Activated CD4-positive, alpha-beta T cell treated with anti-CD3 and anti-CD28 coated beads, Interleukin-2, amount 50 U/mL, for 1 hour (primary cell): ENCODE measurements around the gene CDY2A.
"Not testable (repeated sequence)": the region's sequence is repeated elsewhere in the genome, so short reads cannot be mapped to it uniquely, and the experiment has no call there.

Experiments
- DNase-seq: peaks from one replicate; pipeline ENCODE4 v3.0.0-alpha.2; 2020

CDY2A gene, protein sequence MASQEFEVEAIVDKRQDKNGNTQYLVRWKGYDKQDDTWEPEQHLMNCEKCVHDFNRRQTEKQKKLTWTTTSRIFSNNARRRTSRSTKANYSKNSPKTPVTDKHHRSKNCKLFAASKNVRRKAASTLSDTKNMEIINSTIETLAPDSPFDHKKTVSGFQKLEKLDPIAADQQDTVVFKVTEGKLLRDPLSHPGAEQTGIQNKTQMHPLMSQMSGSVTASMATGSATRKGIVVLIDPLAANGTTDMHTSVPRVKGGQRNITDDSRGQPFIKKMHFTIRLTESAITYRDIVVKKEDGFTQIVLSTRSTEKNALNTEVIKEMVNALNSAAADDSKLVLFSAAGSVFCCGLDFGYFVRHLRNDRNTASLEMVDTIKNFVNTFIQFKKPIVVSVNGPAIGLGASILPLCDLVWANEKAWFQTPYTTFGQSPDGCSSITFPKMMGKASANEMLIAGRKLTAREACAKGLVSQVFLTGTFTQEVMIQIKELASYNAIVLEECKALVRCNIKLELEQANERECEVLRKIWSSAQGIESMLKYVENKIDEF

GRCh38 chrY:18025487-18025886 is at the start of gene CDY2A:
Gene CDY2A, plus strand, starts transcription at chrY:18025787. Its CDS starts 328 bp downstream, at chrY:18026115.
- not testable (repeated sequence) for DNase-seq

DNA sequence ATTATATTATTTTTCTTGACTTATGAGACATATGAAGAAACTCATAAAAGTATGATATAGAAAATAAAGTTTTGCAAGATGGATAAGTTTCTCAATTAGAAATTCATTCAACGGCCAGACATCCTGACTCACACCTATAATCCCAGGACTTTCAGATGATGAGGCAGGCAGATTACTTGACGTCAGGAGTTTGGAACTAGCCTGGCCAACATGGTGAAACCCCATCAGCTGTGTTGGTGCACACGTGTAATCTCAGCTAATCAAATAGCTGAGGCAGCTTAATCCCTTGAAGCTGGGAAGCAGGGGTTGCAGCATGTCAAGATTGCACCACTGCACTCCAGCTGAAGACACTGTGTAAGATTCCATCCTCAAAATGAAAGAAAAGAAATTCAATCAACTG is 28.0 kb upstream of the CDY2A start:
- not testable (repeated sequence) for DNase-seq

DNA sequence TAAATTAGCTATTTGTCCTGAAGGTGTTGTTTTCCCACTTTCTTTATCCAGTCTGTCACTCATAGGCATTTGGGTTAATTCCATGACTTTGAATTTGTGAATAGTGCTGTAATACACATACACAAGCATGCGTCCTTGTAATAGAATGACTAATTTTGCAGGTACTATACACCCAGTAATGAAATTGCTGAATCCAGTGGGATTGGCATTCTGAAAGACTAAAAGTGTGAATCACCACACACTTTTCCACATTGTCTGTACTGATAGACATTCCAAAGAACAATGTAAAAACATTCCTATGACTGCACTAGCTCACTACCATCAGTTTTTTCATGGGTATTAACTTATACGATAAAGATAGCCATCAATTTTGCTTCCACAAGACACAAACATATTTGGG is 27.3 kb upstream of the CDY2A start:
- not testable (repeated sequence) for DNase-seq

GRCh38 chrY:18023897-18024296 is 1.7 kb upstream of the CDY2A start:
- not testable (repeated sequence) for DNase-seq

DNA sequence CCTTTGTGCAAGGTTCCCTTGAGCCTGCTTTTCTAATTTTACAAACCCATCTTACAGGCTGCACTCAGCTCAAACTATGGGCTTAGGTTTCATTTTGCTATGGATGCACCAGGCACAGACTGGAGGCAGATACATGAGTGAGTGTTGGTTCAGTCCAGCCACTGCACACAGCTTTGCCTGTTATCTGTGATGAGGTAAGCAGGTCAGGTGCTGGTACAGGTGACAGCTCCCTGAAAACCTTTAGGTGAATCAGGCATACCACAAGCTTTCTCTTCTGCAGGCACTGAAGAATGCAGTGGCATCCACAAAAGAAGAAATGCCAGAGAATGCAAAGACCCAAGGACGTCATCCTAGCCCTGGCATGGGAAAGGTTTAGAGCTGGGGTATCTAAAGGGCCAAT is 3.3 kb downstream of the CDY2A start:
- not testable (repeated sequence) for DNase-seq

DNA sequence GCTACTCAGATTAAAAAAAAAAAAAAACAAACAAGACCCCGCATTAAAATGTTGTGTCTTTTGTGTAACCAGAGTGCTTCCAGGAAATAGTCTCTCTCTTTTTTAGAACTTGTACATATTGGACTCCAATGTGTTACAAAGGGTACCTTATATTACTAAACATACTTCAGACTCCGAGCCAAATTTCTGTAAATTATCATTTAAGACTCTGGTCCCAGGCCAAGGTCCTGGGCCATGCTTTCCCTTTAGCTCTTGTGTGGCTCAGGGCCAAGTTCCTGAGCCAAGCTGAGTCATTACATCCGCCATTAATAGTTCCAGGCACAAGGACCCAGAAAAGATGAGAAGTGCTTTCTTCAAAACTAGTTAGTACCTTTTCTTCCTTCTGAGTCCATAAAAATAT is 4.6 kb downstream of the CDY2A start:
- DNase-seq: not testable (repeated sequence)

DNA sequence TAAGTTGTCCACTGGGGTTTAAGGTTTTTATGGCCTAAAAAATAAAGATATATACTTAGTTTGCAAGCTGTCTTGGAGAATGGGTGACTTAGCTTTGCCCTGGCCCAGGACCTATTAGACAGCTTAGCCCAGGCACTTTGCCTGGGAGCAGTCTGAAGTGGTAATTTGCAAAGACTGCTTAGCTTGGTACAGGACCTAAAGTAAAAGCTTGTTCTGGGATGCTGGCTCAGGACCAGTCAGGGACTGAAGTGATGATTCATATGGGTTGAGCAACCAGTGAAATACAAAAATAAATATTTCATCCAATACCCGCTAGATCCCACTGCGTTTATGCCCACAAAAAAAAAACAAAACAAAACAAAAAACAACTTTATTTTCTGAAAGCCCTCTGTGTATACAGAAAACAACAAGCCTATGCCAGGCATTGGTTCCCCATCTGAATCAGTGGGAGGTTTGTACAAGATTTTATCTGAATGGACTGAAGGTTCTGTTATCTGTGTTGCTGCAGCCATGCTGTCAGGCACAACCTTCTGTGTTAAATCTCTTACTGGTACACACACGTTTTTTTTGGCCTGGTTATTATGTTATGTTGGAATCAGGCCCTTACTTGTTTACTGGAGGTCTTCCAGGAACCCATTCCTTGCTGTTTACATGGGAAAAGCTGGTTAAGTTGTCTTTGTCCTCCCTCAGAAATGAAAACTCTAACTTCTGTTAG is 8.7 kb downstream of the CDY2A start:
- not testable (repeated sequence) for DNase-seq

DNA sequence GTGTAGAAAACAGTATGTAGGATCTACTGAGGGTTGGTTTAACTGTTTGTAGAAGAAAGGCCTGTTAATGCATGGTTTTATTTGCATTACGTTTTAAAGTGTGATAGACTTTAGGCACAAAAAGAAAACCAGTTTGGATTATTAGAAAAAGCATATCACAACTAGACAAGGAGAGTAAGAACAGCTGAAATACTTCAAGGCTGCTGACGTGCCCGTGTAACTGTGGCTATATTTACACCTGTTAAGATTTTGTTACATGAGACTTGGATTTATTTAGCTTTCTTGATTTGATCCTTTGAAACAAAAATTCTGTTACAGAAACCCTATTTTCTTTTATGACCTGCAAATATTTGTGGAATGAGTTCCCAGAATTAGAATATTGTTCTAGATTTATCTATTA is 9.3 kb downstream of the CDY2A start:
- DNase-seq: not testable (repeated sequence)

- not testable (repeated sequence) for DNase-seq
These were observed 19.4 kb downstream of the CDY2A start for GRCh38 chrY:18044990-18045389.

DNA sequence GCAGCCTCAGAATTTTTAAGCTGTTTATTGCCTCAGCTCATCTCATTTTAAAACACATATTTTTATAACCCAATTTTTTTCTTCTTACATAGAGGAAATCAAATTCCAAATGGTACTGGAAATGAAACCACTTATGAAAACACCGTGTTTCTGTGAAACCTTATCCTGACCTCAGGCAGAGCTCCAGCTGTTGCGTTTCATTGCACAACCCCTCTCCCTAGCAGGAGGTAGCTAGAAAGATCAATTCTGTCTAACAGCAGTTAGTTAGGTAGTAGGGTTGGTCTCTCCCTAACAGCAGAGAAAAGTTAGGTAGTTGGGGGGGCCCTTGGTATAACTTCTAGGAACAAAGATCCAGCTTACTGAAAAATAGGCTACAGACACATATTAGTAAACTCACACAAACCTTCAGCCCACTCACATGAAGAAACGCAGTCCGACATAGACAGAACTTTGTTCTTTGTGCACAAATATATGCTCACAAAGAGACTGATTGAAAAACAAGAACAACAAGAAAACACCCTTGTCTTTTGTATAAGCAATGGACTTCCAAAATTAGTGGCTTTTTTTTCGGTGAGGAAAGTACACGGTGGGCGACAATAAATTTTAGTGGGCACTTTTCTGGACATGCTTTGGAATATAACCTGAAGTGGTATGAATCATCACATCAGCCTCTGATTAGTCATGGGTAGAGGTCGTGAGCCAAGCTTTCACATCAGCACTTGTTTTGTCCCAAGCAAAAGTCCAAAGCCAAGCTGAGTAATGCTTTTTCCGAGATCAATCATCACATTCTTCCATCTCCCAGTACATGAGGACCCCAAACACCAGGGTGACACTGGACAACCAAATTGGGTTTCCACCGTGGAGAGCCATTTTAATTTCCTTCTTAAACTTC is 22.8 kb downstream of the CDY2A start:
- DNase-seq: not testable (repeated sequence)

GRCh38 chrY:18049061-18049460 is 23.5 kb downstream of the CDY2A start:
- not testable (repeated sequence) for DNase-seq

DNA sequence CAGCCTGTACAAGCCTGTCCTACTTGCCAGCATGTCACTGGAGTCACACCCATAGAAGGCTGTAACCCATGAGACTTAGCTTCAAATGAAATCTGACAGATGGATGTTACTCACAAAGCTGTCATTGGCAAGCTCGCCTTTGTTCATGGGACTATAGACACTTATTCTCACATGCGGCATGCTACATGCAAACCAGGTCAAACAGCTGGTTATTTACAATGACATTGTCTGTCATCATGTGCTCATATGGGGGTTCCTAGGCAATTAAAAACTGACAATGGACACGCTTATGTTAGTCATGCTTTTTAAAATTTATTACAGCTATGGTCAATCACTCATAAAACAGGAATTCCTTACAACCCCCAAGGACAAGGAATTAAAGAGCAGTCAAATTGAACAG is 30.9 kb downstream of the CDY2A start:
- DNase-seq: not testable (repeated sequence)

DNA sequence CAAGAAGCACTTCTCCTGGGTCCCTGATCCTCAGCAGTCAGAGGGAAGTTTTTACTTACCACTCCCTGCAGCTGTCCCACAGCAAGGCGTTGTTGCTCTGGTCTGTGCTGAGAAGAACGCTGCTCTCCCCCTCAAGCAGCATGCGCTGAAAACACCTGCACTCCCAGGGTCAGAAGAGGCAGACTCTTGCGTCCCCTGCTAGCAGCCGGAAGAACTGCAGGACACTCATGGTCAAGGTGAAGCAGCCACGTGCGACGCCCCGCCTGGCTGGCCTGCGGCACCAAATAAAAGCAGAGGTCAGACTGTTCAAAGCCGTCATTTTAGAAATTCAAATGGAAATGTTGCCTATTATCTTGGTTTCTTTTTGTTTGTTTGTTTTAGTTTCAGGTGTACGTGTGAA is 47.9 kb downstream of the CDY2A start:
- DNase-seq: not testable (repeated sequence)
